ENCODE measurements around the gene CLTRN. TPM values are rescaled to one million over a fixed set of nuclear protein-coding genes. Genes with fewer than 3 reads are reported as not detected.
A peak's percentile ranks its signal among the peaks of the same experiment; 100 is the strongest.

CLTRN gene
- total and polyA plus RNA-seq, 2 of the 13 experiments (the other 11 are each of a cell fraction or from before 2014, with no cell fraction given) = 0.37 to 0.53 TPM

DNA sequence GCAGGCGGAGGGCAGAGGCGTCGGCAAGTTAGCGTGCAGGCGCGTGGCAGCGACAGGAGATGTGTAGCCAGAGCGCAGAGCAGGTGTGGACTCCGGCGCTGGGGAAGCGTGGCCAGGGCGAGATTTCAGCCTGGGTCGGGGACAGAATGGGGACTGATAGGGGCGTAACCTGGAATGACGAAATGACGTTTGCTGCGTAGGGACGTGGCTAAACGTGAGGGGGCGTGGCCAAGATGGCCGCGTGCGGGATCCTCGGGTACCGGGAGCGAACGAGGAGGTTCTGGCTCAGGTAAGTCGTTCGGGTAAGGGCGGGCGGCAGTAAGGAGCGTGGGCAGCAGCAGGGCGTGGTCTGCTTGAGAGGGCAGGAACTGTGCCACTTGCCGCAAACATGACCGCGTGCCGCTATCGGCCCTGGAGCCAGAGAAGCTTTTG, 10.9 kb upstream of the CLTRN start (continued):
- TF ChIP-seq HOXA9 (CRISPR knock-in tag; IDR thresholded peaks at IDR 0.05; ENCODE audit: borderline replicate concordance) (no peak), SPEN (CRISPR knock-in tag; IDR thresholded peaks at IDR 0.05; ENCODE audit: low read depth) (peak; percentile 64; the same call in 1 of the 2 replicates), CHD4 (IDR thresholded peaks at IDR 0.05; ENCODE audit: borderline replicate concordance, low read length) (no peak), ZNF720 (CRISPR knock-in tag; IDR thresholded peaks at IDR 0.05) (no peak), ZNF232 (CRISPR knock-in tag; IDR thresholded peaks at IDR 0.05; ENCODE audit: borderline replicate concordance) (no peak), RCOR2 (CRISPR knock-in tag; IDR thresholded peaks at IDR 0.05) (no peak), NAIF1 (CRISPR knock-in tag; IDR thresholded peaks at IDR 0.05; ENCODE audit: borderline replicate concordance) (peak; percentile 8), KDM2A (CRISPR knock-in tag; IDR thresholded peaks at IDR 0.05; ENCODE audit: borderline replicate concordance, low read depth) (no peak), SRSF4 (IDR thresholded peaks at IDR 0.05; ENCODE audit: low read depth, low read length, poor library complexity, severe bottlenecking) (no peak), ZNF10 (CRISPR knock-in tag; IDR thresholded peaks at IDR 0.05; ENCODE audit: borderline replicate concordance, low read depth) (no peak), PLRG1 (conservative IDR thresholded peaks at IDR 0.05) (no peak), TAF1 (CRISPR knock-in tag; IDR thresholded peaks at IDR 0.05) (peak; percentile 57; the same call in 1 of the 2 replicates), STAG1 (CRISPR knock-in tag; IDR thresholded peaks at IDR 0.05) (no peak), YEATS2 (CRISPR knock-in tag; IDR thresholded peaks at IDR 0.05; ENCODE audit: borderline replicate concordance) (peak; percentile 50; the same call in 1 of the 2 replicates), TCF12 (IDR thresholded peaks at IDR 0.05) (no peak), TCF12 (CRISPR knock-in tag; IDR thresholded peaks at IDR 0.05) (no peak), ADNP (CRISPR knock-in tag; IDR thresholded peaks at IDR 0.05) (no peak), ZBTB26 (CRISPR knock-in tag; IDR thresholded peaks at IDR 0.05; ENCODE audit: borderline replicate concordance) (no peak), HBP1 (CRISPR knock-in tag; IDR thresholded peaks at IDR 0.05; ENCODE audit: low read depth) (no peak), ZNF143 (CRISPR knock-in tag; IDR thresholded peaks at IDR 0.05) (no peak), ZNF432 (CRISPR knock-in tag; IDR thresholded peaks at IDR 0.05; ENCODE audit: borderline replicate concordance) (no peak), MTF2 (CRISPR knock-in tag; IDR thresholded peaks at IDR 0.05; ENCODE audit: borderline replicate concordance) (no peak), ZNF317 (CRISPR knock-in tag; IDR thresholded peaks at IDR 0.05) (no peak), MAFG (CRISPR knock-in tag; IDR thresholded peaks at IDR 0.05) (no peak)
- TF ChIP-seq, protein P1, sequence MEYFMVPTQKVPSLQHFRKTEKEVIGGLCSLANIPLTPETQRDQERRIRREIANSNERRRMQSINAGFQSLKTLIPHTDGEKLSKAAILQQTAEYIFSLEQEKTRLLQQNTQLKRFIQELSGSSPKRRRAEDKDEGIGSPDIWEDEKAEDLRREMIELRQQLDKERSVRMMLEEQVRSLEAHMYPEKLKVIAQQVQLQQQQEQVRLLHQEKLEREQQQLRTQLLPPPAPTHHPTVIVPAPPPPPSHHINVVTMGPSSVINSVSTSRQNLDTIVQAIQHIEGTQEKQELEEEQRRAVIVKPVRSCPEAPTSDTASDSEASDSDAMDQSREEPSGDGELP (IDR thresholded peaks at IDR 0.05; ENCODE audit: borderline replicate concordance, low read depth) = no peak
- TF ChIP-seq, protein P2, sequence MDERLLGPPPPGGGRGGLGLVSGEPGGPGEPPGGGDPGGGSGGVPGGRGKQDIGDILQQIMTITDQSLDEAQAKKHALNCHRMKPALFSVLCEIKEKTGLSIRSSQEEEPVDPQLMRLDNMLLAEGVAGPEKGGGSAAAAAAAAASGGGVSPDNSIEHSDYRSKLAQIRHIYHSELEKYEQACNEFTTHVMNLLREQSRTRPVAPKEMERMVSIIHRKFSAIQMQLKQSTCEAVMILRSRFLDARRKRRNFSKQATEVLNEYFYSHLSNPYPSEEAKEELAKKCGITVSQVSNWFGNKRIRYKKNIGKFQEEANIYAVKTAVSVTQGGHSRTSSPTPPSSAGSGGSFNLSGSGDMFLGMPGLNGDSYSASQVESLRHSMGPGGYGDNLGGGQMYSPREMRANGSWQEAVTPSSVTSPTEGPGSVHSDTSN (CRISPR knock-in tag; IDR thresholded peaks at IDR 0.05) = no peak
- TF ChIP-seq, protein P3, sequence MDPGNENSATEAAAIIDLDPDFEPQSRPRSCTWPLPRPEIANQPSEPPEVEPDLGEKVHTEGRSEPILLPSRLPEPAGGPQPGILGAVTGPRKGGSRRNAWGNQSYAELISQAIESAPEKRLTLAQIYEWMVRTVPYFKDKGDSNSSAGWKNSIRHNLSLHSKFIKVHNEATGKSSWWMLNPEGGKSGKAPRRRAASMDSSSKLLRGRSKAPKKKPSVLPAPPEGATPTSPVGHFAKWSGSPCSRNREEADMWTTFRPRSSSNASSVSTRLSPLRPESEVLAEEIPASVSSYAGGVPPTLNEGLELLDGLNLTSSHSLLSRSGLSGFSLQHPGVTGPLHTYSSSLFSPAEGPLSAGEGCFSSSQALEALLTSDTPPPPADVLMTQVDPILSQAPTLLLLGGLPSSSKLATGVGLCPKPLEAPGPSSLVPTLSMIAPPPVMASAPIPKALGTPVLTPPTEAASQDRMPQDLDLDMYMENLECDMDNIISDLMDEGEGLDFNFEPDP (CRISPR knock-in tag; conservative IDR thresholded peaks at IDR 0.05) = no peak

Measured in HepG2 (cell line).